ENCODE measurements around the gene TMEM181.
"Not testable (repeated sequence)": the region's sequence is repeated elsewhere in the genome, so short reads cannot be mapped to it uniquely, and the experiment has no call there.

DNA sequence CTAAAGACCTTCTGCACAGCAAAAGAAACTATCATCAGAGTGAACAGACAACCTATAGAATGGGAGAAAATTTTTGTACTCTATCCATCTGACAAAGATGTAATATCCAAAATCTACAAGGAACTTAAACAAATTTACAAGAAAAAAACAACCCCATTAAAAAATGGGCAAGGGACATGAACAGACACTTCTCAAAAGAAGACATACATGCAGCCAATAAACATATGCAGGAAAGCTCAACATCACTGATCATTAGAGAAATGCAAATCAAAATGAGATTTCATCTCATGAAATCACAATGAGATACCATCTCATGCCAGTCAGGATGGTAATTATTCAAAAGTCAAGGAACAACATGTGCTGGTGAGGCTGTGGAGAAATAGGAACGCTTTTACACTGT is 32.0 kb upstream of the TMEM181 start:
- not testable (repeated sequence) for TF ChIP-seq CTCF, POLR2A (IDR thresholded peaks at IDR 0.05)
